Smooth muscle cell (in vitro differentiated cells): ENCODE results near the gene RNF2. TPM values are rescaled to one million over a fixed set of nuclear protein-coding genes. Genes with fewer than 3 reads are reported as not detected.

Experiments
- DNase-seq: peaks from one replicate; lab custom pipeline; 2025; ENCODE audit not compliant: unreplicated experiment; lab: John Stamatoyannopoulos, UW
- H2AFZ ChIP-seq: fragments of 200-600 bp; sonication (generic); 2 replicates; pipeline ENCODE4 v1.6.0; 2016; ENCODE audit warnings: antibody characterized with exemption, low read depth, mild to moderate bottlenecking
- H3F3A ChIP-seq: fragments of 200-600 bp; sonication (generic); 2 replicates; pipeline ENCODE4 v1.6.0; 2017; ENCODE audit warnings: antibody characterized with exemption, low read depth
- H3K27ac ChIP-seq: fragments of 200-600 bp; sonication (generic); 2 replicates; pipeline ENCODE4 v1.5.1; 2016; ENCODE audit warnings: low read depth, mild to moderate bottlenecking
- H3K27me3 ChIP-seq: fragments of 200-600 bp; sonication (generic); 2 replicates; pipeline ENCODE4 v1.6.1; 2016; ENCODE audit warnings: low read depth, mild to moderate bottlenecking
- H3K36me3 ChIP-seq: fragments of 200-600 bp; sonication (generic); 2 replicates; pipeline ENCODE4 v1.5.1; 2016; ENCODE audit warnings: low read depth
- H3K4me1 ChIP-seq: fragments of 200-600 bp; sonication (generic); 2 replicates; pipeline ENCODE4 v1.5.1; 2016; ENCODE audit warnings: low read depth
- H3K4me2 ChIP-seq: fragments of 200-600 bp; sonication (generic); 2 replicates; pipeline ENCODE4 v1.6.0; 2016; ENCODE audit warnings: mild to moderate bottlenecking
- H3K4me3 ChIP-seq: fragments of 200-600 bp; sonication (generic); 2 replicates; pipeline ENCODE4 v1.5.1; 2016; ENCODE audit warnings: mild to moderate bottlenecking
- H3K79me2 ChIP-seq: fragments of 200-600 bp; sonication (generic); 2 replicates; pipeline ENCODE4 v1.6.0; 2016; ENCODE audit warnings: low read depth, mild to moderate bottlenecking
- H3K9ac ChIP-seq: fragments of 200-600 bp; sonication (generic); 2 replicates; pipeline ENCODE4 v1.6.0; 2016; ENCODE audit warnings: low read depth
- H3K9me3 ChIP-seq: fragments of 200-600 bp; sonication (generic); replicated peaks from 2 replicates; pipeline ENCODE4 v1.5.1; 2016; ENCODE audit warnings: low read depth
- H4K20me1 ChIP-seq: fragments of 200-600 bp; sonication (generic); 2 replicates; pipeline ENCODE4 v1.6.0; 2016; ENCODE audit warnings: low read depth
- CTCF ChIP-seq: fragments of 200-600 bp; sonication (generic); IDR thresholded peaks from 2 replicates; pipeline ENCODE4 v1.5.1; 2017; ENCODE audit warnings: borderline replicate concordance, mild to moderate bottlenecking, antibody characterized with exemption; ENCODE audit not compliant: insufficient read depth, poor library complexity, severe bottlenecking
- WGBS: methylation state at CpG from one replicate; pipeline ENCODE4 v1.1.7; 2016; ENCODE audit warnings: low lambda C conversion rate; 5-methylcytosine and 5-hydroxymethylcytosine counted together
- polyA plus RNA-seq: library from polyadenylated mRNA; unstranded; fragments of >200 nt; fragmentation: Nextera tagmentation; extraction: Ambion mirVana; gene quantifications from 2 replicates; pipeline ENCODE4 v1.2.1, GENCODE V29; 2016
- total RNA-seq: library from RNA; depleted of rRNA; stranded (reverse); fragments of >200 nt; gene quantifications from 2 replicates; pipeline ENCODE4 v1.2.3, GENCODE V29; 2014

Gene RNF2
- total and polyA plus RNA-seq, 2 experiments from 2014 or later, result 34.6 to 41.2 TPM

- no peak for TF ChIP-seq CTCF
- no peaks in the 10 kb centered on the region for H3K4me1 ChIP-seq
- peaks cover 98% of the 10 kb centered on the region for H4K20me1 ChIP-seq
- H3K9me3 ChIP-seq, result no peaks in the 10 kb centered on the region
- H3K9ac ChIP-seq, result no peak overlapping the region
- no peaks in the 10 kb centered on the region for H3K36me3 ChIP-seq
- H3K4me3 ChIP-seq, result no peak overlapping the region
- no peak overlapping the region for H2AFZ ChIP-seq
- peak overlapping the region; percentile 67 for H3K27ac ChIP-seq
- peaks cover 97% of the 10 kb centered on the region for H3K79me2 ChIP-seq
- H3K27me3 ChIP-seq, result no peaks in the 10 kb centered on the region
- no peaks in the 10 kb centered on the region for H3F3A ChIP-seq
- 73% methylated on average over 2 of the region's 2 CpGs for WGBS
- peak overlapping the region; percentile 19 for H3K4me2 ChIP-seq
- DNase-seq, result no peak
Measured at GRCh38 chr1:185073725-185074124, 28.4 kb downstream of the RNF2 start.

GRCh38 chr1:185074307-185074706 is 28.9 kb downstream of the RNF2 start:
- H3K27ac ChIP-seq, result peak overlapping the region; percentile 67
- H3K9me3 ChIP-seq, result no peaks in the 10 kb centered on the region
- H3K79me2 ChIP-seq, result peaks cover 98% of the 10 kb centered on the region
- H3K4me2 ChIP-seq, result peak overlapping the region; percentile 19
- no peaks in the 10 kb centered on the region for H3K27me3 ChIP-seq
- H3K36me3 ChIP-seq, result no peaks in the 10 kb centered on the region
- no peaks in the 10 kb centered on the region for H3F3A ChIP-seq
- no peak for TF ChIP-seq CTCF
- no peak overlapping the region for H3K9ac ChIP-seq
- no peaks in the 10 kb centered on the region for H3K4me1 ChIP-seq
- H3K4me3 ChIP-seq, result no peak overlapping the region
- peaks cover 97% of the 10 kb centered on the region for H4K20me1 ChIP-seq
- no peak overlapping the region for H2AFZ ChIP-seq
- no peak for DNase-seq

GRCh38 chr1:185075476-185075875 is 30.1 kb downstream of the RNF2 start:
- Histone ChIP-seq H3K9ac (no peak overlapping the region), H3K27me3 (no peaks in the 10 kb centered on the region), H3K4me1 (no peaks in the 10 kb centered on the region), H4K20me1 (peaks cover 97% of the 10 kb centered on the region), H3K79me2 (peaks cover 99% of the 10 kb centered on the region), H3K4me3 (no peak overlapping the region), H3F3A (no peaks in the 10 kb centered on the region), H3K4me2 (no peak overlapping the region), H2AFZ (no peak overlapping the region), H3K27ac (no peak overlapping the region), H3K36me3 (no peaks in the 10 kb centered on the region), H3K9me3 (no peaks in the 10 kb centered on the region)
- TF ChIP-seq CTCF, result no peak
- 78% methylated on average over 3 of the region's 3 CpGs for WGBS
- DNase-seq, result no peak

GRCh38 chr1:185077374-185077773 is 32.0 kb downstream of the RNF2 start:
- H2AFZ ChIP-seq, result no peak overlapping the region
- H3K79me2 ChIP-seq, result peaks cover 97% of the 10 kb centered on the region
- DNase-seq, result no peak
- H3K4me2 ChIP-seq, result no peak overlapping the region
- WGBS, result 95% methylated on average over 4 of the region's 4 CpGs
- H3K9me3 ChIP-seq, result no peaks in the 10 kb centered on the region
- no peak overlapping the region for H3K27ac ChIP-seq
- no peaks in the 10 kb centered on the region for H3F3A ChIP-seq
- no peaks in the 10 kb centered on the region for H3K36me3 ChIP-seq
- no peak overlapping the region for H3K4me3 ChIP-seq
- no peaks in the 10 kb centered on the region for H3K4me1 ChIP-seq
- peaks cover 92% of the 10 kb centered on the region for H4K20me1 ChIP-seq
- no peak for TF ChIP-seq CTCF
- no peaks in the 10 kb centered on the region for H3K27me3 ChIP-seq
- H3K9ac ChIP-seq, result no peak overlapping the region
